K562 (cell line): ENCODE data around the gene FOSL2. TPM values are rescaled to one million over a fixed set of nuclear protein-coding genes. Genes with fewer than 3 reads are reported as not detected.

Source experiments
- ATAC-seq: fragments of 200-7000 bp; cut with Tn5 transposase; 3 replicates; pipeline ENCODE4 v1.9.1; 2020; ENCODE audit warnings: moderate library complexity
- BruUV-seq: library from RNA; stranded (reverse); fragments of 400-500 nt; replicated peaks from 2 replicates; lab custom pipeline; 2021; lab: Mats Ljungman, UMichigan
- CTCF ChIA-PET: fragments of 300-600 bp; formaldehyde crosslinking; extraction: SDS; loops from one replicate; lab custom pipeline; 2021; ENCODE audit warnings: low intra/inter-chr PET ratio; lab: Yijun Ruan, JAX
- POLR2A ChIA-PET: fragments of 300-600, 350-650 bp; sonication (Branson Sonifier 250); formaldehyde crosslinking; extraction: SDS; loops from one replicate; lab custom pipeline; 2021; ENCODE audit warnings: antibody characterized with exemption, inconsistent platforms; lab: Yijun Ruan, JAX
- DNase-seq, 4 experiments: peaks; one replicate each; pipeline versions ENCODE4 v3.0.0 to v3.0.0-alpha.2; 2011 to 2018; ENCODE audit warnings: low spot score in 3 of 4, mixed read lengths in 3 of 4; ENCODE audit errors: extremely low read depth in 1 of 4
- FAIRE-seq: peaks from 2 replicates; lab custom pipeline; 2011; peaks lifted over from hg19 to GRCh38; lab: Jason Lieb, UNC
- H2AFZ ChIP-seq: 2 replicates; pipeline ENCODE4 v1.6.0; 2011; ENCODE audit warnings: low read depth, low read length, control low read depth, inconsistent platforms
- H3K27ac ChIP-seq: fragments of 200-600 bp; 3 replicates; pipeline ENCODE4 v1.8.0; 2011; ENCODE audit warnings: low read depth, mild to moderate bottlenecking, control low read depth, inconsistent platforms, low read length, moderate library complexity, mixed read lengths; ENCODE audit errors: extremely low read depth
- H3K27me3 ChIP-seq, 2 experiments: fragments of 300-600 bp in 1 of 2; 2 replicates in 1 of 2; 3 replicates in 1 of 2; pipeline versions ENCODE4 v1.6.0 to v1.8.0; 2011; ENCODE audit warnings: inconsistent platforms in 2 of 2, low read length in 2 of 2, mild to moderate bottlenecking in 1 of 2, mixed read lengths in 1 of 2, moderate library complexity in 1 of 2; ENCODE audit not compliant: control insufficient read depth in 2 of 2, insufficient read depth in 2 of 2
- H3K36me3 ChIP-seq: fragments of 300-600 bp; 3 replicates; pipeline ENCODE4 v1.8.0; 2011; ENCODE audit warnings: mild to moderate bottlenecking, low read length, inconsistent platforms; ENCODE audit not compliant: control insufficient read depth, insufficient read depth
- H3K4me1 ChIP-seq, 2 experiments: fragments of 200-600 bp in 1 of 2; replicated peaks in 1 of 2; 2 replicates in 1 of 2; 3 replicates in 1 of 2; pipeline versions ENCODE4 v1.5.1 to v1.8.0; 2011; ENCODE audit warnings: inconsistent platforms in 2 of 2, low read length in 2 of 2, mild to moderate bottlenecking in 1 of 2, mixed read lengths in 1 of 2, moderate library complexity in 1 of 2; ENCODE audit not compliant: control insufficient read depth in 2 of 2, insufficient read depth in 2 of 2
- H3K4me2 ChIP-seq: 2 replicates; pipeline ENCODE4 v1.6.1; 2011; ENCODE audit warnings: low read length, control low read depth, inconsistent platforms, mixed read lengths; ENCODE audit not compliant: insufficient read depth
- H3K4me3 ChIP-seq: fragments of 200-600 bp; sonication (generic), shearing (Covaris generic); 2 replicates; pipeline ENCODE4 v1.5.1; 2016; ENCODE audit warnings: control low read depth, inconsistent platforms
- H3K79me2 ChIP-seq: fragments of 200-600 bp; 3 replicates; pipeline ENCODE4 v1.8.0; 2011; ENCODE audit warnings: low read length, inconsistent platforms; ENCODE audit not compliant: control insufficient read depth, insufficient read depth
- H3K9ac ChIP-seq, 2 experiments: 2 replicates each; pipeline versions ENCODE4 v1.6.0 to v1.6.1; 2011; ENCODE audit warnings: low read depth in 2 of 2, low read length in 2 of 2, control low read depth in 1 of 2, inconsistent platforms in 1 of 2, mild to moderate bottlenecking in 1 of 2, mixed read lengths in 1 of 2; ENCODE audit not compliant: insufficient read depth in 1 of 2
- H3K9me1 ChIP-seq: one replicate; pipeline ENCODE4 v1.6.0; 2011; ENCODE audit warnings: inconsistent platforms, mild to moderate bottlenecking, low read length, moderate library complexity; ENCODE audit not compliant: control insufficient read depth, insufficient read depth
- H3K9me3 ChIP-seq: replicated peaks from 2 replicates; pipeline ENCODE4 v1.5.1; 2011; ENCODE audit warnings: low read depth, low read length, inconsistent platforms; ENCODE audit not compliant: control insufficient read depth, insufficient read depth
- H4K20me1 ChIP-seq: replicated peaks from 2 replicates; pipeline ENCODE4 v1.6.1; 2011; ENCODE audit warnings: low read length, inconsistent platforms, mixed read lengths; ENCODE audit not compliant: control insufficient read depth, insufficient read depth
- EP400 ChIP-seq: fragments of 450-650 bp; IDR thresholded peaks from 2 replicates; pipeline ENCODE4 v1.6.1; 2017; ENCODE audit warnings: antibody characterized with exemption, mild to moderate bottlenecking, moderate library complexity
- HMG20A ChIP-seq: fragments of 450-650 bp; formaldehyde crosslinking; conservative IDR thresholded peaks from 2 replicates; pipeline ENCODE4 v1.4.0; 2020; ENCODE audit warnings: mild to moderate bottlenecking, mixed read lengths
- IRF1 ChIP-seq: sonication (generic); formaldehyde crosslinking; IDR thresholded peaks from 2 replicates; pipeline ENCODE4 v1.8.0; 2022; ENCODE audit warnings: missing genetic modification reagents, mild to moderate bottlenecking, borderline replicate concordance
- KLF13 ChIP-seq: fragments of 450-650 bp; IDR thresholded peaks from 2 replicates; pipeline ENCODE4 v1.6.1; 2016; ENCODE audit warnings: missing genetic modification characterization, low read depth, mild to moderate bottlenecking, missing compliant biosample characterization, moderate library complexity, borderline replicate concordance
- MAX ChIP-seq: sonication (generic); formaldehyde crosslinking; IDR thresholded peaks from 2 replicates; pipeline ENCODE4 v1.9.0; 2022; ENCODE audit warnings: mild to moderate bottlenecking, missing genetic modification reagents
- NR0B1 ChIP-seq: fragments of 450-650 bp; IDR thresholded peaks from one replicate; pipeline ENCODE4 v1.6.1; 2018; ENCODE audit warnings: mild to moderate bottlenecking, moderate library complexity; ENCODE audit not compliant: partially characterized antibody
- PCBP2 ChIP-seq: fragments of 200-400 bp; formaldehyde crosslinking; IDR thresholded peaks from 2 replicates; pipeline ENCODE4 v1.6.1; 2018; ENCODE audit warnings: low read length, low read depth, mild to moderate bottlenecking, moderate library complexity; ENCODE audit not compliant: poor library complexity, severe bottlenecking
- SOX6 ChIP-seq: fragments of 450-650 bp; IDR thresholded peaks from 2 replicates; pipeline ENCODE4 v1.6.1; 2014; ENCODE audit warnings: mild to moderate bottlenecking
- ZNF551 ChIP-seq: fragments of 250-450 bp; sonication (Bioruptor Pico); IDR thresholded peaks from 2 replicates; pipeline ENCODE4 v1.5.0; 2021; ENCODE audit warnings: mild to moderate bottlenecking, moderate library complexity
- WGBS: fragments of 100-300 bp; shearing (Covaris generic); methylation state at CpG from one replicate; pipeline ENCODE4 v1.1.6; 2016; ENCODE audit warnings: low coverage, mixed read lengths; ENCODE audit not compliant: insufficient coverage; ENCODE audit errors: missing lambda C conversion rate; 5-methylcytosine and 5-hydroxymethylcytosine counted together
- in situ Hi-C: fragments of 300-500 bp; cut with MboI; formaldehyde crosslinking; loops from 4 replicates; pipeline ENCODE4 v1.15.0; 2018; ENCODE audit warnings: inconsistent platforms, mixed read lengths
- intact Hi-C: fragments of 100-400 bp; cut with micrococcal nuclease; formaldehyde crosslinking; loops from 2 replicates; pipeline ENCODE4 v1.14.2; 2022
- polyA plus RNA-seq, 8 experiments: library from polyadenylated mRNA; depleted of rRNA in 4 of 8; stranded (reverse) in 5 of 8; unstranded in 3 of 8; fragments of >200 nt; fragmentation: Nextera tagmentation in 2 of 8; fragmentation: Illumina TruSeq in 1 of 8; extraction: Ambion mirVana in 2 of 8; extraction: Trizol in 1 of 8; gene quantifications; 2 replicates each; pipeline versions ENCODE4 v1.2.1 to v1.2.3, GENCODE V29; 2011 to 2014; ENCODE audit warnings: inconsistent platforms in 1 of 8, missing spikeins in 1 of 8
- total RNA-seq, 7 experiments: library from RNA; depleted of rRNA in 6 of 7; stranded (reverse); fragments of >200 nt in 6 of 7; fragmentation: Illumina TruSeq in 2 of 7; extraction: Trizol in 2 of 7; gene quantifications; 2 replicates each; pipeline versions ENCODE4 v1.2.1 to v1.2.3, GENCODE V29; 2011 to 2021; ENCODE audit warnings: low replicate concordance in 1 of 7

Gene FOSL2
- total and polyA plus RNA-seq, 9 of the 15 experiments (the other 6 are each of a cell fraction or from before 2014, with no cell fraction given), result 0.04 to 2.9 (median 0.80) TPM

GRCh38 chr2:28375742-28376631 is 16.7 kb upstream of the FOSL2 start:
- no peak overlapping the region for H2AFZ ChIP-seq
- intact Hi-C loops, result no loop called here
- in situ Hi-C loops, result no loop called here
- H4K20me1 ChIP-seq, result no peaks in the 10 kb centered on the region
- no peak overlapping the region for H3K4me3 ChIP-seq
- WGBS, result 31% methylated on average over 6 of the region's 8 CpGs
- no peak overlapping the region for H3K4me2 ChIP-seq
- no peaks in the 10 kb centered on the region for H3K79me2 ChIP-seq
- ChIA-PET POLR2A (interaction anchor here (1.2 kb wide), 1 partner anchor 21 kb away, joined by 3 read pairs; no protein-coding TSS in a partner anchor), CTCF (no interaction called here)
- FAIRE-seq (no peak), ATAC-seq (no peak; the same call in 1 of the 3 replicates), DNase-seq (no peak)
- H3K9me3 ChIP-seq, result no peaks in the 10 kb centered on the region
- no peaks in the 10 kb centered on the region; a peak in 1 of 5 replicates for H3K27me3 ChIP-seq
- TF ChIP-seq KLF13 (tag), result no peak
- no peak for TF ChIP-seq IRF1
- no peak for TF ChIP-seq PCBP2
- no peak for TF ChIP-seq EP400
- TF ChIP-seq HMG20A (CRISPR knock-in tag), result no peak
- TF ChIP-seq SOX6, result no peak
- no peak for TF ChIP-seq ZNF551
- TF ChIP-seq MAX, result no peak
- no peak for TF ChIP-seq NR0B1
- H3K4me1 ChIP-seq, result peaks cover 2 to 11% of the 10 kb centered on the region in 2 experiments; a peak in 4 of 5 replicates
- no peak overlapping the region for H3K9ac ChIP-seq
- BruUV-seq, result no TSS peak
- H3K36me3 ChIP-seq, result no peaks in the 10 kb centered on the region
- H3K27ac ChIP-seq, result no peak overlapping the region
- H3K9me1 ChIP-seq, result no peaks in the 10 kb centered on the region
